A673 (cell line): Measurements from ENCODE around the gene CRACDL. TPM values are rescaled to one million over a fixed set of nuclear protein-coding genes. Genes with fewer than 3 reads are reported as not detected.

Experiments
- BruUV-seq: library from RNA; stranded (reverse); fragments of 400-500 nt; replicated peaks from 2 replicates; lab custom pipeline; 2021; lab: Mats Ljungman, UMichigan
- CTCF ChIA-PET: fragments of 300-600 bp; sonication (Branson Sonifier 250); formaldehyde crosslinking; loops from one replicate; lab custom pipeline; 2022; ENCODE audit warnings: antibody characterized with exemption; lab: Charles Lee
- POLR2A ChIA-PET: fragments of 300-600 bp; sonication (Branson Sonifier 250); formaldehyde crosslinking; loops from one replicate; lab custom pipeline; 2022; ENCODE audit warnings: antibody characterized with exemption; ENCODE audit not compliant: low non-redundant PET; lab: Charles Lee
- DNase-seq: peaks from one replicate; pipeline ENCODE4 v3.0.0-alpha.2; 2015; ENCODE audit warnings: low spot score
- H3K27ac ChIP-seq: fragments of 200-600 bp; sonication (generic); 2 replicates; pipeline ENCODE4 v1.5.1; 2016; ENCODE audit warnings: mixed run types, low read depth, mild to moderate bottlenecking, mixed read lengths, antibody characterized with exemption, low read length; ENCODE audit not compliant: poor library complexity, severe bottlenecking
- H3K27me3 ChIP-seq: fragments of 200-600 bp; sonication (generic); replicated peaks from 2 replicates; pipeline ENCODE4 v1.6.1; 2017; ENCODE audit warnings: mixed run types, low read depth, mild to moderate bottlenecking, mixed read lengths, antibody characterized with exemption, low read length; ENCODE audit not compliant: insufficient read depth, poor library complexity
- H3K36me3 ChIP-seq: fragments of 200-600 bp; sonication (generic); 2 replicates; pipeline ENCODE4 v1.6.1; 2016; ENCODE audit warnings: mixed run types, mild to moderate bottlenecking, mixed read lengths, antibody characterized with exemption, low read length; ENCODE audit not compliant: insufficient read depth, poor library complexity, severe bottlenecking
- H3K4me1 ChIP-seq: fragments of 200-600 bp; sonication (generic); 2 replicates; pipeline ENCODE4 v1.6.1; 2017; ENCODE audit warnings: mixed run types, mild to moderate bottlenecking, mixed read lengths, antibody characterized with exemption, low read length; ENCODE audit not compliant: insufficient read depth, poor library complexity, severe bottlenecking
- H3K4me3 ChIP-seq: fragments of 200-600 bp; sonication (generic); 2 replicates; pipeline ENCODE4 v1.5.1; 2016; ENCODE audit warnings: low read depth, mixed run types, mild to moderate bottlenecking, mixed read lengths, low read length; ENCODE audit not compliant: poor library complexity, severe bottlenecking
- H3K9me3 ChIP-seq: fragments of 200-600 bp; sonication (generic); 2 replicates; pipeline ENCODE4 v1.6.1; 2016; ENCODE audit warnings: mixed run types, low read depth, mild to moderate bottlenecking, mixed read lengths, antibody characterized with exemption, low read length; ENCODE audit not compliant: poor library complexity, severe bottlenecking
- CTCF ChIP-seq: fragments of 300-800, 200-600 bp; sonication (generic); conservative IDR thresholded peaks from 2 replicates; pipeline ENCODE4 v1.5.1; 2017; ENCODE audit warnings: low read depth, mild to moderate bottlenecking, antibody characterized with exemption, low read length, moderate library complexity, mixed read lengths
- EZH2 ChIP-seq: fragments of 200-600 bp; sonication (generic); IDR thresholded peaks from 2 replicates; pipeline ENCODE4 v1.6.1; 2017; ENCODE audit warnings: borderline replicate concordance, low read depth, mild to moderate bottlenecking, mixed read lengths, antibody characterized with exemption, low read length; ENCODE audit not compliant: poor library complexity, severe bottlenecking
- intact Hi-C: fragments of 100-400 bp; cut with micrococcal nuclease; formaldehyde crosslinking; loops from one replicate; pipeline ENCODE4 v1.10.0; 2022; ENCODE audit not compliant: unreplicated experiment
- total RNA-seq: library from RNA; stranded (reverse); gene quantifications from 2 replicates; pipeline ENCODE4 v1.2.3, GENCODE V29; 2021

CRACDL gene
- total RNA-seq, 1 experiment from 2014 or later, result not detected

GRCh38 chr2:98868548-98869271 lies 67.3 kb downstream of the CRACDL start:
- Histone ChIP-seq H3K4me3 (no peak overlapping the region), H3K9me3 (no peaks in the 10 kb centered on the region), H3K27ac (no peak overlapping the region), H3K4me1 (no peaks in the 10 kb centered on the region), H3K27me3 (no peaks in the 10 kb centered on the region), H3K36me3 (no peaks in the 10 kb centered on the region)
- POLR2A ChIA-PET, result no interaction called here
- DNase-seq, result no peak
- no TSS peak for BruUV-seq
- CTCF ChIA-PET, result no interaction called here
- no peak for TF ChIP-seq CTCF
- intact Hi-C loops, result no loop called here

GRCh38 chr2:98867539-98868309 lies 68.3 kb downstream of the CRACDL start:
- Histone ChIP-seq H3K4me3 (no peak overlapping the region), H3K9me3 (no peaks in the 10 kb centered on the region), H3K27me3 (peaks cover 4% of the 10 kb centered on the region), H3K36me3 (no peaks in the 10 kb centered on the region), H3K27ac (no peak overlapping the region), H3K4me1 (no peaks in the 10 kb centered on the region)
- no peak for DNase-seq
- intact Hi-C loops, result no loop called here
- POLR2A ChIA-PET, result no interaction called here
- no TSS peak for BruUV-seq
- CTCF ChIA-PET, result no interaction called here
- TF ChIP-seq CTCF (no peak), EZH2 (no peak)

GRCh38 chr2:98866033-98866432 lies 70.0 kb downstream of the CRACDL start:
- TF ChIP-seq CTCF (no peak), EZH2 (no peak)
- no peaks in the 10 kb centered on the region for H3K9me3 ChIP-seq
- no TSS peak for BruUV-seq
- DNase-seq, result no peak
- H3K27me3 ChIP-seq, result peaks cover 4% of the 10 kb centered on the region
- no peak overlapping the region for H3K4me3 ChIP-seq
- POLR2A ChIA-PET, result no interaction called here
- no peaks in the 10 kb centered on the region for H3K36me3 ChIP-seq
- intact Hi-C loops, result no loop called here
- CTCF ChIA-PET, result no interaction called here
- H3K4me1 ChIP-seq, result no peaks in the 10 kb centered on the region
- H3K27ac ChIP-seq, result no peak overlapping the region
